Neuron (in vitro differentiated cells): ENCODE results near the gene ZSCAN20.

Experiments
- H2AFZ ChIP-seq: one replicate; pipeline ENCODE4 v1.6.1; 2013; ENCODE audit warnings: low read depth, mild to moderate bottlenecking, inconsistent platforms, low read length, moderate library complexity
- H3K27me3 ChIP-seq: one replicate; pipeline ENCODE4 v1.6.1; 2013; ENCODE audit warnings: low read length; ENCODE audit not compliant: insufficient read depth
- H3K36me3 ChIP-seq: one replicate; pipeline ENCODE4 v1.6.1; 2013; ENCODE audit warnings: low read length; ENCODE audit not compliant: insufficient read depth
- H3K4me1 ChIP-seq: one replicate; pipeline ENCODE4 v1.6.1; 2013; ENCODE audit warnings: low read length; ENCODE audit not compliant: insufficient read depth
- H3K4me3 ChIP-seq: 2 replicates; pipeline ENCODE4 v1.5.1; 2013; ENCODE audit warnings: mild to moderate bottlenecking, low read length, moderate library complexity
- H3K9me3 ChIP-seq: one replicate; pipeline ENCODE4 v1.6.1; 2013; ENCODE audit warnings: low read length

The ZSCAN20 gene

GRCh38 chr1:33435096-33435820, 37.2 kb upstream of the ZSCAN20 start:
- H3K9me3 ChIP-seq: no peaks in the 10 kb centered on the region
- H3K4me1 ChIP-seq: peaks cover 38% of the 10 kb centered on the region
- no peak overlapping the region for H3K4me3 ChIP-seq
- no peaks in the 10 kb centered on the region for H3K36me3 ChIP-seq
- H2AFZ ChIP-seq: no peak overlapping the region
- no peaks in the 10 kb centered on the region for H3K27me3 ChIP-seq

GRCh38 chr1:33436557-33437285, 35.7 kb upstream of the ZSCAN20 start:
- Histone ChIP-seq H3K4me3 (no peak overlapping the region), H3K27me3 (no peaks in the 10 kb centered on the region), H3K4me1 (peaks cover 36% of the 10 kb centered on the region), H3K9me3 (no peaks in the 10 kb centered on the region), H2AFZ (no peak overlapping the region), H3K36me3 (no peaks in the 10 kb centered on the region)

GRCh38 chr1:33438364-33439160, 33.9 kb upstream of the ZSCAN20 start:
- Histone ChIP-seq H3K4me3 (no peak overlapping the region), H3K9me3 (no peaks in the 10 kb centered on the region), H3K36me3 (no peaks in the 10 kb centered on the region), H2AFZ (no peak overlapping the region), H3K27me3 (no peaks in the 10 kb centered on the region), H3K4me1 (peaks cover 30% of the 10 kb centered on the region)

GRCh38 chr1:33439662-33440061, 32.8 kb upstream of the ZSCAN20 start:
- Histone ChIP-seq H3K9me3 (no peaks in the 10 kb centered on the region), H3K36me3 (no peaks in the 10 kb centered on the region), H3K4me3 (no peak overlapping the region), H3K4me1 (peaks cover 26% of the 10 kb centered on the region), H2AFZ (no peak overlapping the region), H3K27me3 (no peaks in the 10 kb centered on the region)

- no peaks in the 10 kb centered on the region for H3K36me3 ChIP-seq
- peaks cover 11% of the 10 kb centered on the region for H3K4me1 ChIP-seq
- no peak overlapping the region for H3K4me3 ChIP-seq
- no peaks in the 10 kb centered on the region for H3K27me3 ChIP-seq
- no peak overlapping the region for H2AFZ ChIP-seq
- H3K9me3 ChIP-seq: no peaks in the 10 kb centered on the region
Measured at GRCh38 chr1:33441088-33441745, 31.2 kb upstream of the ZSCAN20 start.

- peaks cover 2% of the 10 kb centered on the region for H3K4me1 ChIP-seq
- H3K27me3 ChIP-seq: no peaks in the 10 kb centered on the region
- H3K9me3 ChIP-seq: no peaks in the 10 kb centered on the region
- H3K4me3 ChIP-seq: no peak overlapping the region
- H2AFZ ChIP-seq: no peak overlapping the region
- no peaks in the 10 kb centered on the region for H3K36me3 ChIP-seq
Measured at GRCh38 chr1:33442141-33442540, 30.3 kb upstream of the ZSCAN20 start.

- H3K4me3 ChIP-seq: no peak overlapping the region
- no peaks in the 10 kb centered on the region for H3K9me3 ChIP-seq
- no peaks in the 10 kb centered on the region for H3K36me3 ChIP-seq
- H2AFZ ChIP-seq: no peak overlapping the region
- no peaks in the 10 kb centered on the region for H3K4me1 ChIP-seq
- H3K27me3 ChIP-seq: no peaks in the 10 kb centered on the region
Measured at GRCh38 chr1:33443080-33443704, 29.3 kb upstream of the ZSCAN20 start.

GRCh38 chr1:33443705-33444180, 28.7 kb upstream of the ZSCAN20 start:
- no peaks in the 10 kb centered on the region for H3K9me3 ChIP-seq
- H3K4me1 ChIP-seq: no peaks in the 10 kb centered on the region
- H3K4me3 ChIP-seq: no peak overlapping the region
- no peaks in the 10 kb centered on the region for H3K36me3 ChIP-seq
- H2AFZ ChIP-seq: no peak overlapping the region
- H3K27me3 ChIP-seq: no peaks in the 10 kb centered on the region

GRCh38 chr1:33445108-33445507, 27.3 kb upstream of the ZSCAN20 start:
- Histone ChIP-seq H3K27me3 (no peaks in the 10 kb centered on the region), H3K4me3 (no peak overlapping the region), H3K4me1 (no peaks in the 10 kb centered on the region), H2AFZ (no peak overlapping the region), H3K9me3 (no peaks in the 10 kb centered on the region), H3K36me3 (no peaks in the 10 kb centered on the region)

- Histone ChIP-seq H3K4me3 (no peak overlapping the region), H3K36me3 (no peaks in the 10 kb centered on the region), H3K27me3 (no peaks in the 10 kb centered on the region), H3K9me3 (no peaks in the 10 kb centered on the region), H2AFZ (no peak overlapping the region), H3K4me1 (peaks cover under 1% of the 10 kb centered on the region)
Measured at GRCh38 chr1:33446590-33446989, 25.9 kb upstream of the ZSCAN20 start.

GRCh38 chr1:33454646-33455282, 17.7 kb upstream of the ZSCAN20 start:
- no peaks in the 10 kb centered on the region for H3K27me3 ChIP-seq
- no peak overlapping the region for H3K4me3 ChIP-seq
- H3K4me1 ChIP-seq: peaks cover 17% of the 10 kb centered on the region
- H2AFZ ChIP-seq: no peak overlapping the region
- H3K9me3 ChIP-seq: peaks cover 2% of the 10 kb centered on the region
- H3K36me3 ChIP-seq: no peaks in the 10 kb centered on the region
